Neural crest cell (in vitro differentiated cells): ENCODE measurements around the gene CD6. TPM values are rescaled to one million over a fixed set of nuclear protein-coding genes. Genes with fewer than 3 reads are reported as not detected.
A peak's percentile ranks its signal among the peaks of the same experiment; 100 is the strongest.

ENCODE experiments used
- DNase-seq: peaks from one replicate; pipeline ENCODE4 v3.0.0; 2021; ENCODE audit warnings: low read depth, mixed read lengths, low spot score
- H3K27ac Mint-ChIP-seq: one replicate; pipeline ENCODE4 v1.8.0; 2021; ENCODE audit warnings: mild to moderate bottlenecking, mixed read lengths; ENCODE audit not compliant: unreplicated experiment
- H3K27me3 Mint-ChIP-seq: 2 replicates; pipeline ENCODE4 v1.8.0; 2021; ENCODE audit warnings: low read depth, mild to moderate bottlenecking, mixed read lengths
- H3K36me3 Mint-ChIP-seq: 2 replicates; pipeline ENCODE4 v1.8.0; 2021; ENCODE audit warnings: low read depth, mild to moderate bottlenecking, mixed read lengths
- H3K4me1 Mint-ChIP-seq: 2 replicates; pipeline ENCODE4 v1.8.0; 2021; ENCODE audit warnings: mixed read lengths
- H3K4me3 Mint-ChIP-seq: one replicate; pipeline ENCODE4 v1.8.0; 2021; ENCODE audit warnings: mild to moderate bottlenecking, mixed read lengths
- H3K9me3 Mint-ChIP-seq: 2 replicates; pipeline ENCODE4 v1.8.0; 2021; ENCODE audit warnings: mixed read lengths
- CTCF ChIP-seq: fragments of 200-600 bp; sonication (generic); conservative IDR thresholded peaks from 2 replicates; pipeline ENCODE4 v1.5.0; 2021; ENCODE audit warnings: antibody characterized with exemption, mild to moderate bottlenecking
- total RNA-seq: library from RNA; stranded (reverse); gene quantifications from 2 replicates; pipeline ENCODE4 v1.2.1, GENCODE V29; 2021

CD6 gene
- total RNA-seq, 1 donor from 2014 or later = 0.30 TPM

- H3K4me1 Mint-ChIP-seq = peaks cover 23% of the 10 kb centered on the region
- H3K36me3 Mint-ChIP-seq = peaks cover 5% of the 10 kb centered on the region
- DNase-seq = no peak
- no peak for TF ChIP-seq CTCF
- H3K9me3 Mint-ChIP-seq = no peaks in the 10 kb centered on the region
- no peak overlapping the region for H3K27ac Mint-ChIP-seq
- H3K4me3 Mint-ChIP-seq = no peak overlapping the region
- no peaks in the 10 kb centered on the region for H3K27me3 Mint-ChIP-seq
Measured at GRCh38 chr11:60927600-60927999, 43.9 kb upstream of the CD6 start.

- DNase-seq = no peak
- H3K36me3 Mint-ChIP-seq = peaks cover 5% of the 10 kb centered on the region
- no peak for TF ChIP-seq CTCF
- no peaks in the 10 kb centered on the region for H3K27me3 Mint-ChIP-seq
- no peak overlapping the region for H3K4me3 Mint-ChIP-seq
- H3K27ac Mint-ChIP-seq = no peak overlapping the region
- H3K4me1 Mint-ChIP-seq = peaks cover 22% of the 10 kb centered on the region
- H3K9me3 Mint-ChIP-seq = no peaks in the 10 kb centered on the region
Measured at GRCh38 chr11:60928563-60929001, 42.9 kb upstream of the CD6 start.

GRCh38 chr11:60929764-60930163 is 41.7 kb upstream of the CD6 start:
- Mint-ChIP-seq H3K27me3 (no peaks in the 10 kb centered on the region), H3K4me3 (no peak overlapping the region), H3K36me3 (peaks cover 5% of the 10 kb centered on the region), H3K9me3 (no peaks in the 10 kb centered on the region), H3K4me1 (peaks cover 19% of the 10 kb centered on the region), H3K27ac (peak overlapping the region; percentile 86)
- no peak for TF ChIP-seq CTCF
- DNase-seq = no peak

- Mint-ChIP-seq H3K4me1 (peaks cover 15% of the 10 kb centered on the region), H3K27me3 (no peaks in the 10 kb centered on the region), H3K4me3 (no peak overlapping the region), H3K36me3 (peaks cover 5% of the 10 kb centered on the region), H3K9me3 (no peaks in the 10 kb centered on the region), H3K27ac (no peak overlapping the region)
- no peak for TF ChIP-seq CTCF
- DNase-seq = no peak
Measured at GRCh38 chr11:60930394-60930793, 41.1 kb upstream of the CD6 start.

GRCh38 chr11:60931917-60932316 is 39.6 kb upstream of the CD6 start:
- Mint-ChIP-seq H3K4me3 (no peak overlapping the region), H3K27ac (no peak overlapping the region), H3K9me3 (no peaks in the 10 kb centered on the region), H3K4me1 (no peaks in the 10 kb centered on the region), H3K36me3 (peaks cover 5% of the 10 kb centered on the region), H3K27me3 (no peaks in the 10 kb centered on the region)
- TF ChIP-seq CTCF = no peak
- no peak for DNase-seq
